SK-N-SH (cell line): ENCODE data around the gene ASTN2. TPM values are rescaled to one million over a fixed set of nuclear protein-coding genes. Genes with fewer than 3 reads are reported as not detected.

Experiments
- CTCF ChIA-PET: fragments of 300-600, 350-600 bp; formaldehyde crosslinking; extraction: SDS; loops from one replicate; lab custom pipeline; 2021; lab: Yijun Ruan, JAX
- POLR2A ChIA-PET: fragments of 350-600 bp; sonication (Branson Sonifier 250); formaldehyde crosslinking; extraction: SDS; loops from one replicate; lab custom pipeline; 2020; ENCODE audit warnings: antibody characterized with exemption, inconsistent platforms; lab: Yijun Ruan, JAX
- DNase-seq: peaks from one replicate; pipeline ENCODE4 v3.0.0; 2012
- H2AFZ ChIP-seq: fragments of 200-600 bp; sonication (generic); 2 replicates; pipeline ENCODE4 v1.8.1; 2016; ENCODE audit warnings: antibody characterized with exemption, mild to moderate bottlenecking, low read depth
- H3F3A ChIP-seq: fragments of 200-600 bp; sonication (generic); replicated peaks from 2 replicates; pipeline ENCODE3; 2016; ENCODE audit warnings: antibody characterized with exemption, mild to moderate bottlenecking; ENCODE audit not compliant: insufficient read depth
- H3K27ac ChIP-seq, 2 experiments: fragments of 200-500 bp in 1 of 2; fragments of 200-600 bp in 1 of 2; sonication (Bioruptor generic) in 1 of 2; sonication (generic), shearing (Covaris generic) in 1 of 2; 2 replicates each; pipeline versions ENCODE4 v1.5.1 to v1.6.1; 2014 to 2016; ENCODE audit warnings: low read depth in 2 of 2, inconsistent platforms in 1 of 2, low read length in 1 of 2, mild to moderate bottlenecking in 1 of 2, mixed read lengths in 1 of 2
- H3K27me3 ChIP-seq: fragments of 200-600 bp; sonication (generic), shearing (Covaris generic); 2 replicates; pipeline ENCODE4 v1.6.1; 2016; ENCODE audit warnings: mixed run types; ENCODE audit not compliant: insufficient read depth
- H3K36me3 ChIP-seq, 2 experiments: fragments of 200-500 bp in 1 of 2; fragments of 200-600 bp in 1 of 2; sonication (Bioruptor generic) in 1 of 2; sonication (generic) in 1 of 2; replicated peaks in 1 of 2; 2 replicates each; pipeline versions ENCODE3 to v1.5.1; 2014 to 2016; ENCODE audit warnings: low read length in 1 of 2, mild to moderate bottlenecking in 1 of 2; ENCODE audit not compliant: insufficient read depth in 2 of 2, control insufficient read depth in 1 of 2
- H3K4me1 ChIP-seq, 2 experiments: fragments of 200-500 bp in 1 of 2; fragments of 200-600 bp in 1 of 2; sonication (Bioruptor generic) in 1 of 2; sonication (generic), shearing (Covaris generic) in 1 of 2; 2 replicates each; pipeline versions ENCODE4 v1.5.1 to v1.6.1; 2014 to 2016; ENCODE audit warnings: low read depth in 1 of 2, low read length in 1 of 2, mixed run types in 1 of 2; ENCODE audit not compliant: insufficient read depth in 2 of 2, control insufficient read depth in 1 of 2
- H3K4me2 ChIP-seq: fragments of 200-600 bp; sonication (generic), shearing (Covaris generic); 2 replicates; pipeline ENCODE4 v1.6.1; 2017; ENCODE audit warnings: mixed run types
- H3K4me3 ChIP-seq, 2 experiments: fragments of 200-500 bp in 1 of 2; fragments of 200-600 bp in 1 of 2; sonication (Bioruptor generic) in 1 of 2; sonication (generic), shearing (Covaris generic) in 1 of 2; 2 replicates each; pipeline versions ENCODE4 v1.5.1 to v1.8.1; 2014 to 2016; ENCODE audit warnings: low read depth in 2 of 2, inconsistent platforms in 1 of 2, low read length in 1 of 2, mild to moderate bottlenecking in 1 of 2, mixed read lengths in 1 of 2, moderate library complexity in 1 of 2
- H3K79me2 ChIP-seq: fragments of 200-600 bp; sonication (generic); 2 replicates; pipeline ENCODE4 v1.8.1; 2017; ENCODE audit warnings: mild to moderate bottlenecking; ENCODE audit not compliant: insufficient read depth
- H3K9ac ChIP-seq: fragments of 200-600 bp; sonication (generic); 2 replicates; pipeline ENCODE4 v1.6.1; 2017; ENCODE audit warnings: mixed run types
- H3K9me2 ChIP-seq: fragments of 200-600 bp; sonication (generic); 2 replicates; pipeline ENCODE4 v1.6.1; 2017; ENCODE audit warnings: mixed run types
- H3K9me3 ChIP-seq: fragments of 200-600 bp; sonication (generic); 2 replicates; pipeline ENCODE4 v1.6.1; 2017; ENCODE audit warnings: mixed run types, mild to moderate bottlenecking, moderate library complexity
- H4K20me1 ChIP-seq: fragments of 200-600 bp; sonication (generic); 2 replicates; pipeline ENCODE4 v1.6.1; 2017; ENCODE audit warnings: mild to moderate bottlenecking, mixed run types; ENCODE audit not compliant: insufficient read depth
- ELF1 ChIP-seq: IDR thresholded peaks from 2 replicates; pipeline ENCODE4 v1.4.0; 2012
- EZH2phosphoT487 ChIP-seq: fragments of 200-600 bp; sonication (generic); IDR thresholded peaks from 2 replicates; pipeline ENCODE4 v1.6.1; 2017; ENCODE audit warnings: low read depth, mixed run types, mild to moderate bottlenecking, antibody characterized with exemption, moderate library complexity, borderline replicate concordance
- FOXJ3 ChIP-seq: sonication (generic); formaldehyde crosslinking; IDR thresholded peaks from 2 replicates; pipeline ENCODE4 v1.5.1; 2020; ENCODE audit warnings: mild to moderate bottlenecking, missing genetic modification reagents
- FOXM1 ChIP-seq: IDR thresholded peaks from 2 replicates; pipeline ENCODE4 v1.4.0; 2012; ENCODE audit warnings: low read depth, mild to moderate bottlenecking
- GABPA ChIP-seq: IDR thresholded peaks from 2 replicates; pipeline ENCODE4 v1.4.0; 2012; ENCODE audit warnings: low read depth, mild to moderate bottlenecking
- GATA2 ChIP-seq: sonication (generic); formaldehyde crosslinking; IDR thresholded peaks from 2 replicates; pipeline ENCODE4 v1.5.0; 2020; ENCODE audit warnings: mild to moderate bottlenecking, missing genetic modification reagents
- JUND ChIP-seq: IDR thresholded peaks from 2 replicates; pipeline ENCODE4 v1.4.0; 2012
- RAD21 ChIP-seq: IDR thresholded peaks from 2 replicates; pipeline ENCODE4 v1.6.1; 2012; ENCODE audit warnings: mild to moderate bottlenecking, low read length
- RCOR1 ChIP-seq: fragments of 150-350 bp; IDR thresholded peaks from 2 replicates; pipeline ENCODE4 v1.6.1; 2017; ENCODE audit warnings: antibody characterized with exemption, low read length
- RFX5 ChIP-seq: IDR thresholded peaks from 2 replicates; pipeline ENCODE4 v1.6.1; 2012; ENCODE audit warnings: mild to moderate bottlenecking, improper control_type of control experiment, low read length
- SMC3 ChIP-seq: IDR thresholded peaks from 2 replicates; pipeline ENCODE4 v1.6.1; 2012; ENCODE audit warnings: low read depth, low read length, improper control_type of control experiment
- TCF12 ChIP-seq: IDR thresholded peaks from 2 replicates; pipeline ENCODE4 v1.4.0; 2012
- WGBS: methylation state at CpG from one replicate; pipeline ENCODE4 v1.1.6; 2017; ENCODE audit warnings: low lambda C conversion rate; 5-methylcytosine and 5-hydroxymethylcytosine counted together
- polyA plus RNA-seq, 3 experiments: library from polyadenylated mRNA; depleted of rRNA; stranded (reverse); fragments of >200 nt; gene quantifications; 2 replicates each; pipeline ENCODE4 v1.2.3, GENCODE V29; 2012
- TF ChIP-seq, protein P1 (sequence below): IDR thresholded peaks from 2 replicates; pipeline ENCODE4; 2012
- TF ChIP-seq, protein P2 (sequence below): fragments of 150-350 bp; IDR thresholded peaks from 2 replicates; pipeline ENCODE4 v1.6.1; 2017; ENCODE audit warnings: antibody characterized with exemption, low read length, low read depth, borderline replicate concordance
- TF ChIP-seq, protein P3 (sequence below): IDR thresholded peaks from 2 replicates; pipeline ENCODE4 v1.6.1; 2012; ENCODE audit warnings: mild to moderate bottlenecking, low read depth, low read length, moderate library complexity

The ASTN2 gene
- polyA plus RNA-seq, 1 of the 3 experiments (the other 2 are of a cell fraction) = 6.6 TPM

DNA sequence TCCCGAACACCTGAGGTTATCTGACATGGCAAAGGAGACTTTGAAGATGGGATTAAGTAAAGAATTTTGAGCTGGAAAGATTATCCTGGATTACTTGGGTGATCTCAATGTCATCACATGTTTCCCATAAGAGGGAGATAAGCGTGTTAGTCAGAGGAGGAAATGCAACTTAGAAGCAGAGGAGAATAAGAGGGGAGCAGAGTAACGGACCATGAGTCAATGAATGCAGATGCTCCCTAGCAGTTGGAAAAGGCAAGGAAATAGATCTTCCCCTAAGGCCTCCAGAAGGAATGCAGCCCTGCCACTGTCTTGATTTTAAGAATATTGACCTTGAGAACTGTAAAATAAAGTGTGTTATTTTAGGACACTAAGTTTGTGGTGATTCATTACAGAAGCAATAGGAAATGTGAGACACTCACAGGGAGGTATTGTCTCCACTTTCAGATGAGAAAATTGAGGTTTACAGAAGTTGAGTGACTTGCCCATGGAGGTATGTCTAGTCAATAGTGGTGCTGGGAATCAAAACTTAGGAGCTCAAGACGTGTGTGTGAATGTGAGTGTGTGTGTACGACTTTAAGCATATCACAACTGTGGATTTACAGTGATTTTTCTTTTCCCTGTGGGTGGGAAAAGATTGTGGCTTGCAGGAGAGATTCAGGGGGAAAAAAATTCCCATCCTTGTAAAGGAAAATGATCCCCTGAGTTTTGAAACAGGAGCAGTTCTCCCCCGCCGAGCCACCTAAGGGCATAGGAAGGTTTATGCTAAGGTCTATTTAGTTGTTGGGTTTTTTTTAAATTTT lies 602.4 kb downstream of the ASTN2 start:
- Histone ChIP-seq H3K27ac (no peak overlapping the region), H3K79me2 (no peaks in the 10 kb centered on the region), H4K20me1 (no peaks in the 10 kb centered on the region), H3K4me3 (no peak overlapping the region), H3K9me3 (no peaks in the 10 kb centered on the region), H3K4me1 (no peaks in the 10 kb centered on the region), H3K9me2 (no peaks in the 10 kb centered on the region), H3K27me3 (no peaks in the 10 kb centered on the region), H3K36me3 (peaks cover 0 to 2% of the 10 kb centered on the region in 2 experiments), H3K9ac (no peak overlapping the region), H3K4me2 (no peak overlapping the region), H3F3A (no peaks in the 10 kb centered on the region), H2AFZ (no peak overlapping the region)
- CTCF ChIA-PET = no interaction called here
- DNase-seq = no peak
- 28% methylated on average over 7 of the region's 7 CpGs for WGBS
- POLR2A ChIA-PET = no interaction called here
- TF ChIP-seq SMC3 (no peak), RCOR1 (no peak), ELF1 (no peak)

DNA sequence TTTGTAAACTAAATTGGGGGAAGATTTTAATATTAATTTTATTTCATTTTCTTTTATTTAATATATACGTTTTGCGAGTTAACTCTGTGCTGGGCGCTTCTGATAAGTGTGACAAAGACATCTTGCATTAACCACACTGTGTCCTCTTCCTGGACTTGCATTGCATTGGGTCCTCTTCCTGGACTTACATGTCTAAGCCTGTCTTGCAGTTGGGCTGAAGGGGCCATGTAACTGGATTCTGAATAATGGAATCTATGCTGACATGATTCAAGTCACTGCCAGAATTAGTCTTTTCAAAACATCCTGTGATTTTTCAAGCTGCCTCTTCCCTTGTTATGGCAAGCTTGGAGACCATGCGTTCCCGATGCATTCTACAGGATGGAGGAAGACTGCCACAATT lies 605.2 kb downstream of the ASTN2 start:
- 64% methylated on average over 5 of the region's 5 CpGs for WGBS
- POLR2A ChIA-PET = no interaction called here
- Histone ChIP-seq H3K36me3 (peaks cover 0 to 2% of the 10 kb centered on the region in 2 experiments), H3K4me2 (no peak overlapping the region), H3F3A (no peaks in the 10 kb centered on the region), H3K9me2 (no peaks in the 10 kb centered on the region), H3K9me3 (no peaks in the 10 kb centered on the region), H3K79me2 (no peaks in the 10 kb centered on the region), H3K4me1 (no peaks in the 10 kb centered on the region), H3K9ac (no peak overlapping the region), H2AFZ (no peak overlapping the region), H3K27ac (no peak overlapping the region), H3K27me3 (no peaks in the 10 kb centered on the region), H3K4me3 (no peak overlapping the region), H4K20me1 (no peaks in the 10 kb centered on the region)
- no peak for TF ChIP-seq EZH2phosphoT487
- TF ChIP-seq, protein P1, sequence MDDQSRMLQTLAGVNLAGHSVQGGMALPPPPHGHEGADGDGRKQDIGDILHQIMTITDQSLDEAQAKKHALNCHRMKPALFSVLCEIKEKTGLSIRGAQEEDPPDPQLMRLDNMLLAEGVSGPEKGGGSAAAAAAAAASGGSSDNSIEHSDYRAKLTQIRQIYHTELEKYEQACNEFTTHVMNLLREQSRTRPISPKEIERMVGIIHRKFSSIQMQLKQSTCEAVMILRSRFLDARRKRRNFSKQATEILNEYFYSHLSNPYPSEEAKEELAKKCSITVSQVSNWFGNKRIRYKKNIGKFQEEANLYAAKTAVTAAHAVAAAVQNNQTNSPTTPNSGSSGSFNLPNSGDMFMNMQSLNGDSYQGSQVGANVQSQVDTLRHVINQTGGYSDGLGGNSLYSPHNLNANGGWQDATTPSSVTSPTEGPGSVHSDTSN = no peak
- no peak for TF ChIP-seq GATA2 (CRISPR knock-in tag)
- no peak for TF ChIP-seq FOXM1
- no peak for TF ChIP-seq GABPA
- no peak for TF ChIP-seq TCF12
- TF ChIP-seq FOXJ3 = no peak
- TF ChIP-seq, protein P2, sequence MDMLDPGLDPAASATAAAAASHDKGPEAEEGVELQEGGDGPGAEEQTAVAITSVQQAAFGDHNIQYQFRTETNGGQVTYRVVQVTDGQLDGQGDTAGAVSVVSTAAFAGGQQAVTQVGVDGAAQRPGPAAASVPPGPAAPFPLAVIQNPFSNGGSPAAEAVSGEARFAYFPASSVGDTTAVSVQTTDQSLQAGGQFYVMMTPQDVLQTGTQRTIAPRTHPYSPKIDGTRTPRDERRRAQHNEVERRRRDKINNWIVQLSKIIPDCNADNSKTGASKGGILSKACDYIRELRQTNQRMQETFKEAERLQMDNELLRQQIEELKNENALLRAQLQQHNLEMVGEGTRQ = no peak
- TF ChIP-seq, protein P3, sequence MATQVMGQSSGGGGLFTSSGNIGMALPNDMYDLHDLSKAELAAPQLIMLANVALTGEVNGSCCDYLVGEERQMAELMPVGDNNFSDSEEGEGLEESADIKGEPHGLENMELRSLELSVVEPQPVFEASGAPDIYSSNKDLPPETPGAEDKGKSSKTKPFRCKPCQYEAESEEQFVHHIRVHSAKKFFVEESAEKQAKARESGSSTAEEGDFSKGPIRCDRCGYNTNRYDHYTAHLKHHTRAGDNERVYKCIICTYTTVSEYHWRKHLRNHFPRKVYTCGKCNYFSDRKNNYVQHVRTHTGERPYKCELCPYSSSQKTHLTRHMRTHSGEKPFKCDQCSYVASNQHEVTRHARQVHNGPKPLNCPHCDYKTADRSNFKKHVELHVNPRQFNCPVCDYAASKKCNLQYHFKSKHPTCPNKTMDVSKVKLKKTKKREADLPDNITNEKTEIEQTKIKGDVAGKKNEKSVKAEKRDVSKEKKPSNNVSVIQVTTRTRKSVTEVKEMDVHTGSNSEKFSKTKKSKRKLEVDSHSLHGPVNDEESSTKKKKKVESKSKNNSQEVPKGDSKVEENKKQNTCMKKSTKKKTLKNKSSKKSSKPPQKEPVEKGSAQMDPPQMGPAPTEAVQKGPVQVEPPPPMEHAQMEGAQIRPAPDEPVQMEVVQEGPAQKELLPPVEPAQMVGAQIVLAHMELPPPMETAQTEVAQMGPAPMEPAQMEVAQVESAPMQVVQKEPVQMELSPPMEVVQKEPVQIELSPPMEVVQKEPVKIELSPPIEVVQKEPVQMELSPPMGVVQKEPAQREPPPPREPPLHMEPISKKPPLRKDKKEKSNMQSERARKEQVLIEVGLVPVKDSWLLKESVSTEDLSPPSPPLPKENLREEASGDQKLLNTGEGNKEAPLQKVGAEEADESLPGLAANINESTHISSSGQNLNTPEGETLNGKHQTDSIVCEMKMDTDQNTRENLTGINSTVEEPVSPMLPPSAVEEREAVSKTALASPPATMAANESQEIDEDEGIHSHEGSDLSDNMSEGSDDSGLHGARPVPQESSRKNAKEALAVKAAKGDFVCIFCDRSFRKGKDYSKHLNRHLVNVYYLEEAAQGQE = no peak
- no peak for TF ChIP-seq RFX5
- no peak for TF ChIP-seq RCOR1
- no peak for TF ChIP-seq RAD21
- no peak for TF ChIP-seq JUND
- DNase-seq = no peak
- CTCF ChIA-PET = interaction anchor here (1.2 to 2.6 kb wide), 3 partner anchors 9 to 60 kb away, joined by 3 to 8 read pairs (median 3); no protein-coding TSS in a partner anchor
